Body of pancreas (tissue), 4 donors: ENCODE data around the gene SLC6A3.

ENCODE experiments used
- CTCF ChIP-seq, 7 experiments: fragments of 450-650 bp in 4 of 7; fragments of 200-600 bp in 3 of 7; sonication (generic) in 3 of 7; IDR thresholded peaks; one replicate each; pipeline ENCODE4 v1.5.1; 2016 to 2019; ENCODE audit warnings: antibody characterized with exemption in 7 of 7
- POLR2A ChIP-seq, 3 donors: fragments of 450-650 bp; IDR thresholded peaks; one replicate each; pipeline ENCODE4 v1.6.1; 2016; ENCODE audit warnings: antibody characterized with exemption in 3 of 3, mild to moderate bottlenecking in 2 of 3

- TF ChIP-seq POLR2A (IDR thresholded peaks at IDR 0.05) (no peak), CTCF (IDR thresholded peaks at IDR 0.05) (no peak)
Observed at GRCh38 chr5:1438871-1439270, 6.4 kb downstream of the SLC6A3 start.
